ENCODE measurements around the gene RPS16. TPM values are rescaled to one million over a fixed set of nuclear protein-coding genes. Genes with fewer than 3 reads are reported as not detected.
A peak's percentile ranks its signal among the peaks of the same experiment; 100 is the strongest.

RPS16 gene
- total and polyA plus RNA-seq, 2 experiments from 2014 or later: 207 to 1,901 TPM

DNA sequence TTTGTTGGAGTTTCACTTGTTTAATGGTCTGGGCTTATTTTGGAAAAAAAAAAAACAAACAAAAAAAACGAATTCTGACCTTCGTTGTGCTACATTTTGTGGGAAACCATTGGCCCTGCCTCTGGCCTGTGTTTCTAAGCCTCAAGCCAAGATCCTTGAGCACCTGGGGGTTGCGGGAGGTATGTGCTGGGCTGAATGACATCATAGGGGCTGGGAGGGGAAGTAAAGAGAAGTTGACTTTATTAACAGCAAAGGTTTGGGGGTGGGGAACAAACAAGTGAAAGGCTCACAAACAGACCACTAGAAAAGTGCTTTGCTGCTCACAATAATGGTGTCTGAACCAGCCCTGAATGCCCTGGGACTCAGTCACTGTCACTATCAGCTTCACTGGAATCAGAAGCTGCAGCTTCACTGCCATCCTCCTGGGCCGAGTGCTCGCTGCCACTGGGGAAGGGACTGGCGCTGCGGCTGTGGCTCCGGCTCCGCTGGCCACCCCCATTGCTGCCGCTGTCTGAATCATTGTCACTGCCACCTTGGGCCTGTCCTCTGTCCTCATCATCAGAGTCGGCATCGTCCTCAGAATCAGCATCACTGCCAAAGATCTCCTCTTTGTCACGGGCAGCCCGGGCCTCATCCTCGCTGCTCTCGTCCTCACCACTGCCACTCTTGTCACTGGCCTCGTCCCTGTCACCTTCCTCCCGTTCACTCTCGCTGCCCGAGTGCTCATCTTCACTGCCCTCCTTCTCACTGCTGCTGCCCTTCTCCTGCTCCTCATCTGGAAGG is 49.9 kb downstream of the RPS16 start (continued):
- TF ChIP-seq, protein P1, sequence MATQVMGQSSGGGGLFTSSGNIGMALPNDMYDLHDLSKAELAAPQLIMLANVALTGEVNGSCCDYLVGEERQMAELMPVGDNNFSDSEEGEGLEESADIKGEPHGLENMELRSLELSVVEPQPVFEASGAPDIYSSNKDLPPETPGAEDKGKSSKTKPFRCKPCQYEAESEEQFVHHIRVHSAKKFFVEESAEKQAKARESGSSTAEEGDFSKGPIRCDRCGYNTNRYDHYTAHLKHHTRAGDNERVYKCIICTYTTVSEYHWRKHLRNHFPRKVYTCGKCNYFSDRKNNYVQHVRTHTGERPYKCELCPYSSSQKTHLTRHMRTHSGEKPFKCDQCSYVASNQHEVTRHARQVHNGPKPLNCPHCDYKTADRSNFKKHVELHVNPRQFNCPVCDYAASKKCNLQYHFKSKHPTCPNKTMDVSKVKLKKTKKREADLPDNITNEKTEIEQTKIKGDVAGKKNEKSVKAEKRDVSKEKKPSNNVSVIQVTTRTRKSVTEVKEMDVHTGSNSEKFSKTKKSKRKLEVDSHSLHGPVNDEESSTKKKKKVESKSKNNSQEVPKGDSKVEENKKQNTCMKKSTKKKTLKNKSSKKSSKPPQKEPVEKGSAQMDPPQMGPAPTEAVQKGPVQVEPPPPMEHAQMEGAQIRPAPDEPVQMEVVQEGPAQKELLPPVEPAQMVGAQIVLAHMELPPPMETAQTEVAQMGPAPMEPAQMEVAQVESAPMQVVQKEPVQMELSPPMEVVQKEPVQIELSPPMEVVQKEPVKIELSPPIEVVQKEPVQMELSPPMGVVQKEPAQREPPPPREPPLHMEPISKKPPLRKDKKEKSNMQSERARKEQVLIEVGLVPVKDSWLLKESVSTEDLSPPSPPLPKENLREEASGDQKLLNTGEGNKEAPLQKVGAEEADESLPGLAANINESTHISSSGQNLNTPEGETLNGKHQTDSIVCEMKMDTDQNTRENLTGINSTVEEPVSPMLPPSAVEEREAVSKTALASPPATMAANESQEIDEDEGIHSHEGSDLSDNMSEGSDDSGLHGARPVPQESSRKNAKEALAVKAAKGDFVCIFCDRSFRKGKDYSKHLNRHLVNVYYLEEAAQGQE (IDR thresholded peaks at IDR 0.05; ENCODE audit: unreplicated experiment): no peak
- TF ChIP-seq, protein P2, sequence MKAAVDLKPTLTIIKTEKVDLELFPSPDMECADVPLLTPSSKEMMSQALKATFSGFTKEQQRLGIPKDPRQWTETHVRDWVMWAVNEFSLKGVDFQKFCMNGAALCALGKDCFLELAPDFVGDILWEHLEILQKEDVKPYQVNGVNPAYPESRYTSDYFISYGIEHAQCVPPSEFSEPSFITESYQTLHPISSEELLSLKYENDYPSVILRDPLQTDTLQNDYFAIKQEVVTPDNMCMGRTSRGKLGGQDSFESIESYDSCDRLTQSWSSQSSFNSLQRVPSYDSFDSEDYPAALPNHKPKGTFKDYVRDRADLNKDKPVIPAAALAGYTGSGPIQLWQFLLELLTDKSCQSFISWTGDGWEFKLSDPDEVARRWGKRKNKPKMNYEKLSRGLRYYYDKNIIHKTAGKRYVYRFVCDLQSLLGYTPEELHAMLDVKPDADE (IDR thresholded peaks at IDR 0.05): no peak
- TF ChIP-seq NANOG (IDR thresholded peaks at IDR 0.05; ENCODE audit: borderline replicate concordance): no peak
- TF ChIP-seq, protein P3, sequence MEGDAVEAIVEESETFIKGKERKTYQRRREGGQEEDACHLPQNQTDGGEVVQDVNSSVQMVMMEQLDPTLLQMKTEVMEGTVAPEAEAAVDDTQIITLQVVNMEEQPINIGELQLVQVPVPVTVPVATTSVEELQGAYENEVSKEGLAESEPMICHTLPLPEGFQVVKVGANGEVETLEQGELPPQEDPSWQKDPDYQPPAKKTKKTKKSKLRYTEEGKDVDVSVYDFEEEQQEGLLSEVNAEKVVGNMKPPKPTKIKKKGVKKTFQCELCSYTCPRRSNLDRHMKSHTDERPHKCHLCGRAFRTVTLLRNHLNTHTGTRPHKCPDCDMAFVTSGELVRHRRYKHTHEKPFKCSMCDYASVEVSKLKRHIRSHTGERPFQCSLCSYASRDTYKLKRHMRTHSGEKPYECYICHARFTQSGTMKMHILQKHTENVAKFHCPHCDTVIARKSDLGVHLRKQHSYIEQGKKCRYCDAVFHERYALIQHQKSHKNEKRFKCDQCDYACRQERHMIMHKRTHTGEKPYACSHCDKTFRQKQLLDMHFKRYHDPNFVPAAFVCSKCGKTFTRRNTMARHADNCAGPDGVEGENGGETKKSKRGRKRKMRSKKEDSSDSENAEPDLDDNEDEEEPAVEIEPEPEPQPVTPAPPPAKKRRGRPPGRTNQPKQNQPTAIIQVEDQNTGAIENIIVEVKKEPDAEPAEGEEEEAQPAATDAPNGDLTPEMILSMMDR (conservative IDR thresholded peaks at IDR 0.05; ENCODE audit: low read depth in 2 of 2): no peak
- no peak; the same call in 1 of the 2 replicates for TF ChIP-seq POLR2AphosphoS5 (IDR thresholded peaks at IDR 0.05; ENCODE audit: low read depth)
- no peak for TF ChIP-seq EZH2phosphoT487 (IDR thresholded peaks at IDR 0.05; ENCODE audit: unreplicated experiment)

DNA sequence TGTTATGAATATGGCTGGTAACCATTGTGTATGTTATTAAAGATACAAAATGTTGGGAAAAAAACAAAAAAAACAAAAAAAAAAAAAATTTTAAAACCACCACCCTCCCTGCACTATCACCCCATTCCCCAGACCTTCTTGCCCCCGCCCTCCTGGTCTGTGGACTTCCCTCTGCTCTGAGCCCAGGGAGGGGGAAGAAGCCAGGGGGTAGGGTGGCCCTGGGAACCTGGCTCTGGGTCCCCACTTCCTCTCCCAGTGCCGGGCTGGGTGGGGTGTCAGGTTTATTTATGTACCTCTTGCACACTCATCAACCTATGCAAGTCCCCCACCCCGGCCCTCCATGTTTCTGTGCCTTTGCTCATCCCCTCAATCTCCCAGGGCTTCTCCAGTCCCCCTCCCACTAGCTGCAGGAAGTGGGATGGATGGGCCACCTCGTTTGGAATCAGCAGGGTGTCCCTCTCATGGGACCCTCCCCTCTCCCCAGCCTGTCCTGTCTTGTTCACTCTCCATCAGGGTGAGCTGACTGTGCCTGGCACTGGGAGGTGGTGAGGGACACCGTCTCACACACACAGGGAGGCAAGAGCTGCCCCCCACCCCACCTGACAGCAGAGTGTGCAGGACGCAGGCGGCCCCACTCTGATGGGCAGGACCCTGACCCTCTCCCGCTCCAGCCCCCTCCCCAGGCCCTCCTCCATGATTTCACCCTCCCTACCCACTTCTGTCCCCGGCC is 50.7 kb downstream of the RPS16 start:
- H3F3A ChIP-seq (replicated peaks; ENCODE audit: low read depth): peaks cover 14% of the 10 kb centered on the region; the same call in 1 of the 2 replicates
- H3K27me3 Mint-ChIP-seq (ENCODE audit: insufficient read depth, low read depth, poor library complexity): peaks cover 24% of the 10 kb centered on the region
- no peak overlapping the region for H3K4me3 ChIP-seq
- H3K9me3 Mint-ChIP-seq: no peaks in the 10 kb centered on the region
- no peaks in the 10 kb centered on the region for H3K9me2 ChIP-seq (ENCODE audit: insufficient read depth)
- H2AFZ ChIP-seq: no peak overlapping the region
- peak overlapping the region; percentile 59; the same call in 1 of the 2 replicates for H3K27ac ChIP-seq (ENCODE audit: low read depth)
- H3K4me1 Mint-ChIP-seq: peaks cover 11% of the 10 kb centered on the region
- peaks cover 9% of the 10 kb centered on the region for H3K4me1 ChIP-seq (ENCODE audit: insufficient read depth)
- H4K20me1 ChIP-seq (replicated peaks; ENCODE audit: insufficient read depth): peaks cover 22% of the 10 kb centered on the region
- no peaks in the 10 kb centered on the region; the same call in 1 of the 2 replicates for H3K79me2 ChIP-seq (replicated peaks; ENCODE audit: insufficient read depth)
- H3K4me3 Mint-ChIP-seq: no peak overlapping the region
- H3K36me3 Mint-ChIP-seq (ENCODE audit: low read depth): peaks cover 81% of the 10 kb centered on the region
- no peaks in the 10 kb centered on the region for H3K27me3 ChIP-seq (ENCODE audit: insufficient read depth)
- H3K36me3 ChIP-seq (ENCODE audit: insufficient read depth): peaks cover 12% of the 10 kb centered on the region; the same call in 1 of the 2 replicates
- ATAC-seq: peak; percentile 24
- peak; percentile 31 for DNase-seq (ENCODE audit: low spot score)
- H3K27ac Mint-ChIP-seq: no peak overlapping the region; the same call in 1 of the 2 replicates
- no peak overlapping the region for H3K4me2 ChIP-seq
- TF ChIP-seq JUNB (IDR thresholded peaks at IDR 0.05; ENCODE audit: unreplicated experiment) (no peak), NANOG (IDR thresholded peaks at IDR 0.05; ENCODE audit: borderline replicate concordance) (no peak), CREB1 (CRISPR knock-in tag; IDR thresholded peaks at IDR 0.05; ENCODE audit: low read depth) (no peak), STAT1 (IDR thresholded peaks at IDR 0.05; ENCODE audit: unreplicated experiment) (no peak), ZNF331 (CRISPR knock-in tag; IDR thresholded peaks at IDR 0.05; ENCODE audit: low read depth) (no peak), POLR2AphosphoS5 (IDR thresholded peaks at IDR 0.05; ENCODE audit: low read depth) (no peak)

Data from GM23338 (cell line).